SKM-1 (cell line): ENCODE results near the gene ENO2.
"Not testable (repeated sequence)": the region's sequence is repeated elsewhere in the genome, so short reads cannot be mapped to it uniquely, and the experiment has no call there.

ENCODE experiments used
- DNase-seq: peaks from one replicate; lab custom pipeline; 2025; ENCODE audit not compliant: unreplicated experiment; lab: John Stamatoyannopoulos, UW

The ENO2 gene

DNA sequence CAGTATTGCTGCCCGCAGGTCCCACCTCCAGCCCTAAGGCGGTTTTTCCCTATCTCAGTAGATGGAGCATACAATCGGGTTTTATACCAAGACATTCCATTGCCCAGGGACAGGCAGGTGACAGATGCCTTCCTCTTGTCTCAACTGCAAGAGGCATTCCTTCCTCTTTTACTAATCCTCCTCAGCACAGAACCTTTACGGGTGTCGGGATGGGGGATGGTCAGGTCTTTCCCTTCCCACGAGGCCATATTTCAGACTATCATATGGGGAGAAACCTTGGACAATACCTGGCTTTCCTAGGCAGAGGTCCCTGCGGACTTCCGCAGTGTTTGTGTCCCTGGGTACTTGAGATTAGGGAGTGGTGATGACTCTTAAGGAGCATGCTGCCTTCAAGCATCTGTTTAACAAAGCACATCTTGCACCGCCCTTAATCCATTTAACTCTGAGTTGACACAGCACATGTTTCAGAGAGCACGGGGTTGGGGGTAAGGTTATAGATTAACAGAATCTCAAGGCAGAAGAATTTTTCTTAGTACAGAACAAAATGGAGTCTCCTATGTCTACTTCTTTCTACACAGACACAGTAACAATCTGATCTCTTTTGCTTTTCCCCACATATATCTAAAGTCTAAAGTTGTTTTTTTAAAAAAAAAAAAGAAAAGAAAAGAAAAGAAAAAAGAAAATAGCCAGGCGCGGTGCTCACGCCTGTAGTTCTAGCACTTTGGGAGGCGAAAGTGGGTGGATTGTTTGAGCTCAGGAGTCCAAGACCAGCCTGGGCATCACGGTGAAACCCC lies 28.0 kb upstream of the ENO2 start:
- not testable (repeated sequence) for DNase-seq

DNA sequence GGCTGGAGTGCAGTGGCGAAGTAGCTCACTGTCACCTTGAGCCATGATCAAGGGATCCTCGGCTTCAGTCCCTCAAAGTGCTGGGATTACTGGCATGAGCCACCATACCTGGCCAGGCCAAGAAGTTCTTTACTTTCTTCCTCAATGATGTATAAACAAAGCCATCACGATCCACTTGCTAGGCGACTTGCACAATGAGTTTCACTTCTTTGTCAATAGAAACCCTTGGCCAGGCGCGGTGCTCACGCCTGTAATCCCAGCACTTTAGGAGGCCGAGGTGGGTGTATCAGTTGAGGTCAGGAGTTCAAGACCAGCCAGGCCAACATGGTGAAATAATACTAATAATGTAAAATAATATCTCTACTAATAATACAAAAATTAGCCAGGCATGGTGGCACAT lies 26.9 kb upstream of the ENO2 start:
- no peak for DNase-seq

DNA sequence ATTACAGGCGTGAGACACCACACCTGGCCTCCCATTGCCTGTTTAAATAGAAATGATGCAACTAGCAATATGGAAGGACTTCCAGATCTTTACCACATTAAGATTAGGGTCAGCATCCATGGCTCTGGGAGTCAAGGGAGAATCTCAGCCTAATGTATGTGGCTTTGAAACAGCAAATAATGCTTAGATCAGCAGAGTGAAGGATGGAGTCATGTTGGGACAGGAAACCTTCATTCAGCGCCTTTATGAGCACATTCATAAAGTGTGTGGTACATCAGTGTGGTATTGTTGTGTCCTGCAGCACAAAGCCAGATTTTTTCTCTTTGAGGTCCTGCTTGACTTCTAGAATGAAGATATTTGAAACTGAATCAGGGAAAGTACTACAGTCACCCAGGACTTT lies 26.0 kb upstream of the ENO2 start:
- no peak for DNase-seq

DNA sequence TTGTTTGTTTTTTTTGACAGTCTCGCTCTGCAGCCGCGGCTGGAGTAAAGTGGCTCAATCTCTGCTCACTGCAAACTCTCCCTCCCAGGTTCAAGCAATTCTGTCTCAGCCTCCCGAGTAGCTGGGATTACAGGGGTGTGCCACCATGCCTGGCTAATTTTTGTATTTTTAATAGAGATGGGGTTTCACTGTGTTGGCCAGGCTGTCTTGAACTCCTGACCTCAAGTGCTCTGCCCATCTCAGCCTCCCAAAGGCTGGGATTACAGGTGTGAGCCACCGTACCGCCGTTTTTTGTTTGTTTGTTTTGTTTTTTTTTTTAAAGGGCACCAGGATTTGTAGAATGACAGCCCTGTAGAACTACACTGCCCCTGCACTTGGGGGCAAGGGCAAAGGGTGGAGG lies 25.6 kb upstream of the ENO2 start:
- not testable (repeated sequence) for DNase-seq

DNA sequence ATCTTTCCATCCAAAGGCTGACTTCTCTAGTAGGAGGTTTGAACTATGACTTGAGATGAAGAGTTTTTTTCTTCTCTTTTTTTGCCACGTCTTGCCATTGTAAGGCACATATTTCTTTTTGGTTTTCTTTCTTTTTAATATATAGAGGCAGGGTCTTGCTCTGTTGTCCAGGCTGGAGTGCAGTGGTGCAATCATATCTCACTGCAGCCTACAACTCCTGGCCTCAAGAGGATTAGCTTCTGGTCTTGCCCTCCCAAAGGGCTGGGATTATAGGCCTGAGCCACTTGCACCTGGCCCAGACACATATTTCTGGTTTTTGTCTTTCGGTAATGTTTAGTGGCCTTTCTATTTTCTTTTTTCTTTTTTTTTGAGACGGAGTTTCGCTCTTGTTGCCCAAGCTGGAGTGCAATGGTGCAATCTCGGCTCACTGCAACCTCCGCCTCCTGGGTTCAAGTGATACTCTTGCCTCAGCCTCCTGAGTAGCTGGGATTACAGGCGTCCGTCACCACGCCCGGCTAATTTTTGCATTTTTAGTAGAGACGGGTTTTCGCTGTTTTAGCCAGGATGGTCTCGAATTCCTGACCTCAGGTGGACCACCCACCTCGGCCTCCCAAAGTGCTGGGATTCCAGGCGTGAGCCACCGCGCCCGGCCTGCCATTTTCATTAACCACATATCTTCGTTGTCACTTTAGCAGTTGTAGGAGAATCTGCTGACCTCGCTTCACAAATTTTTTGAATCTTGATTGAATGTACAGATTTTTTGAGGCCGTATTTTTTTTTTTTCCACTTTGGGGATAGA lies 24.4 kb upstream of the ENO2 start:
- not testable (repeated sequence) for DNase-seq

DNA sequence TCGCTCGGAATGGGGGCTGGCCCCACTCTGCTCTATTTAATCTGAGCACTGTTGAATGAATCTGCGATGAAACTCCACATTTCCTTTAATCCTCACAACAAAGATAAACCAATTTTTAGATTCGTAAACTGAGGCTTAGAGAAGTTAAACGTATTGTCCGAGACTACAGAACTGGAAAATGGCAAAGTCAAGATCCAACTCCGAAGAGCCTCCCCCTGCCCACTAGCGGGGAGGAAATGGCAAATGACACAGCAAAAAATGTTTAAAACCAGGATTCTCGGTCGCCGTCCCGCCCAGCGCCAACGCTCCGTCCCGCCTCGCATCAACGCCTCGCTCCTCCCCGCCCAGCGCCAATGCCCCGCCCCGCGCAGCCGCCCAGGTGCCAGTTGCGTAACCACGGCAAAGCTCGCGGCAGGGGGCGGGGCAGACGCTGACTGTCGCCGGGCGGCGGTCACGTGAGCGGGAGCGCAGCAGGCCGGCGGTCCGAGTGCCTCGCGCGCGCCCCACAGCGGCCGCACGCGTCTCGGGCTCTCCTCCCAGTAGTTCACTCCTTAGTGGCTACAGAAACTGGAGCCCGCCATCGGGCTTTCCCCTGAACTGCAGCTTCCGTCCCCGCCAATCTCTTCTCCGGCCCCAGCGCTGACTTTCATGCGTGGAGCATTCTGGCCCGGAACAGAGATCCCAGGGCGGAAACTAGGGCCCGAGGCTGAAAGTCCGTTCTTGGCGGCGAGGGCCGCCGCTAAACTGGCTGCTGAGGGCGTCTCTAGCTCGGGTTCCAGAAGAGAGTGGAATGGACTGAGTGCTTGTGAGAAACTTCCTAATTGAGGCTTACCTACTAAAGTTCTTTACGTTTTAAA lies 23.4 kb upstream of the ENO2 start:
- peak; percentile 57 for DNase-seq

DNA sequence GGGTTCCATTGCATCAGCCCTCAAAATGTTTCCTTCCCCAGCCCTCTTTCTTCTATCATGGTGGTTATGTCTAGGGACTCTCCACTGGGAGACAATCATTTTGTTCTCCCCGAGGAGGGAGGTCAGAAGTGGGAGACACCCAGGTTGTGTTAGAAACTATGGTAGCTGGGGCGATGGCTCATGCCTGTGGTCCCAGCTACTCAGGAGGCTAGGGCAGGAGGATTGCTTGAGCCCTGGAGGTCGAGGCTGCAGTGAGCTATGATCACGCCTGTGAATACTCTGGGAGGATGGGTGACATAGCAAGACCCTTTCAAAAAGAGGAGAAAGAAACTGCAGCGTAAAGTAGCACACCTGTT lies 22.8 kb upstream of the ENO2 start:
- no peak for DNase-seq

DNA sequence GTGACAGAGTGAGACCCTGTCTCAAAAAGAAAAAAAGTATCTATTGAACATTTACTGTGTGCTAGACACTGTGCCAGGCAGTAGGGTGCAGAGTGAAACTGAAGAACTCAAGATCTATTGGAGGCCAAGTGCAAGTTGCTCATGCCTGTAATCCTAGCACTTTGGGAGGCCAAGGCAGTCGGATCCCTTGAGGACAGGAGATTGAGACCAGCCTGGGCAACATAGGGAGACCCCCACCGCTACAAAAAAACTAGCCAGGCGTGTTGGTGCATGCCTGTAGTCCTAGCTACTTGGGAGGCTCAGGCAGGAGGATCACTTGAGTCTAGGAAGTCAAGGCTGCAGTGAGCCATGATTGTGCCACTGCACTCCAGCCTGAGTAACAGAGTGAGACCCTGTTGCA lies 21.7 kb upstream of the ENO2 start:
- DNase-seq = not testable (repeated sequence)

DNA sequence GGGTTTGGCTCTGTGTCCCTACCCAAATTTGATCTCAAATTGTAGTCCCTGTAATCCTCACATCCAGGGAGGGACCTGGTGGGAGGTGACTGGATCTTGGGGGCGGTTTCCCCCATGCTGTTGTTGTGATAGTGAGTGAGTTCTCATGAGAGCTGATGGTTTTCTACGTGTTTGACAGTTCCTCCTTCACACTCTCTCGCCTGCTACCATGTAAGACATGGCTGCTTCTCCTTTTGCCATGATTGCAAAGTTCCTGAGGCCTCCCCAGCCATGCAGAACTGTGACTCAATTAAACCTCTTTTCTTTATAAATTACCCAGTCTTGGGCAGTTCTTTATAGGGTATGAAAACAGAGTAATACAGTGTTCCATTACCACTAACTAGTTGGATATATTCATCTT lies 20.1 kb upstream of the ENO2 start:
- no peak for DNase-seq

DNA sequence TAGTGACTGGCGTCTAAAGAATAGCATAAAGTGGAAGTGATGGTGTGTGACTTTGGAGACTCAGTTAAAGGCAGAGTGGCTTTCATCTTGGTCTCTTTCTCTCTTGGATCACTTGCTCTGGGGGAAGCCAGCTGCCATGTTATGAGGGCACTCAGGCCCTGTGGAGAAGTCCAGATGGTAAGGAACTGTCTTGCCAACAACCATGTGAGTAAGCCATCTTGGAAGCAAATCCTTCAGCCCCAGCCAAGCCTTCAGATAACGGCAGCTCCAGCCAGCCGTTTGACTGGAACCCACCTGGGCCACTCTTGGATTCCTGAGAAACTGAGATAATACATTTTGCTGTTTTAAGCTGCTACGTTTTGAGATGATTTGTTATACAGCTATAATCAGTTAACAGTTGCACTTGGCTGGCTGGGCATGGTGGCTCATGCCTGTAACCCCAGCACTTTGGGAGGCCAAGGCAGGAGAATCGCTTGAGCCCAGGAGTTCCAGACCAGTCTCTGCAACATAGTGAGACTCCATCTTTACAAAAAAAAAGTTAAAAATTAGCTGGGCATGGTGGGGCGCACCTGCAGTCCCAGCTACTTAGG lies 17.4 kb upstream of the ENO2 start:
- DNase-seq = no peak

DNA sequence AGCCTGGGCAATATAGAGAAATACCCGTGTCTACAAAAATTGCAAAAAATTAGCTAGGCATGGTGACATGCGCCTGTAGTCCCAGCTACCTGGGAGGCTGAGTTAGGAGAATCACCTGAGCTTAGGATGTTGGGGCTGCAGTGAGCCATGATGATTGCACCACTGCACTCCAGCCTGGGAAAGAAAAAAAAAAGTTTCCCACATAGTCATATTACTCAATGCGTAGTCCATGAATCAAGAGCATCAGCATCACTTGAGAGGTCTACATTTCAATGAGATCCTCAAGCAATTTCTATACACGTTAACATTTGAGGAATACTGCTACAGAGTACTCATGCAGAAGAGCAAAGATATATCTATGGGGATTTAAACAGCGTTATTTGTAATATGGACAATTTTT lies 15.0 kb upstream of the ENO2 start:
- DNase-seq = no peak

DNA sequence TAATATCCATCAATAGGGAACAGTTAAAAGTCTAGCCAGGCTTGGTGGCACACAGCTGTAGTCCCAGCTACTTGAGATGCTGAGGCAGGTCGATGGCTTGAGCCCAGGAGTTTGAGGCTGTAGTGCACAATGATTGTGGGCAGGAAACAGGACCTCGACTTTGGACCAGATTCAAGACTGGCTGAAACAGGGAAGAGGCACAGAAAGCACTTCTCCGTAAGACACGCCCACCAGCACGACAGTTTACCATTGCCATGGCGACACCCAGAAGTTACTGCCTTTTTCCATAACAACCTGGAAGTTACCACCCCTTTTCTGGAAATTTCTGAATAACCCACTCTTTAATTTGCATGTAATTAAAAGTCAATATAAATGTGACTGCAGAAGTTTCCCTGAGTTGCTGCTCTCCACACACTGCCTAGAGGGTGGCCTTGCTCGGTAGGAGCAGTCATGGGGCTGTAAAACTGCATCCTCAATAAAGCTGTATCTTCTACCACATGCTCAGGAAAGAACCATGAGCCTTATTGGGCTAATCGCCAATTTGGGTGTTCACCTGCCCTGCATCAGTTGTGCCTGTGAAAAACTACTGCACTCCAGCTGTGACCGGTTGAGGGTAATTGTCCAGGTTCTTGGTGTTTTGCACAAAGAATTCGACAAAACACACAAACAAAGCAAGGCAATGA lies 14.4 kb upstream of the ENO2 start:
- peak; percentile 8 for DNase-seq

DNA sequence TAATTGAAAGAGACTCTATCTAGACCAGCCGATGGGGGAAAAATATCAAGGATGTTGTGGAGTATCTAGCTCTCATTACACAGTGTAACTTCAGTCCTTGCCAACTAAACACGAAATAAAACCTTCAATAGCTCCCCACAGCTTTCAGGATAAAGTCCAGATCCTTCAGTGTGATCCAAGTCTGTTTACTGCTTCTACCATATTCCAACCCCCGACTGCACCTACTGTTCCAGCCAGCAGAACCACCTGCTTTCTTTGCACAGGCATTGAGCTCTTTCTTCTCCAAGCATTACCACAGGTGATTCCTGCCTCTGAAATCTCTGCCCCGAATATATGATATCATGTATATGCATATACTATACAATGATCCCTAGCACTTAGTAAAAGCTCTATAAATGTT lies 11.9 kb upstream of the ENO2 start:
- DNase-seq = no peak

DNA sequence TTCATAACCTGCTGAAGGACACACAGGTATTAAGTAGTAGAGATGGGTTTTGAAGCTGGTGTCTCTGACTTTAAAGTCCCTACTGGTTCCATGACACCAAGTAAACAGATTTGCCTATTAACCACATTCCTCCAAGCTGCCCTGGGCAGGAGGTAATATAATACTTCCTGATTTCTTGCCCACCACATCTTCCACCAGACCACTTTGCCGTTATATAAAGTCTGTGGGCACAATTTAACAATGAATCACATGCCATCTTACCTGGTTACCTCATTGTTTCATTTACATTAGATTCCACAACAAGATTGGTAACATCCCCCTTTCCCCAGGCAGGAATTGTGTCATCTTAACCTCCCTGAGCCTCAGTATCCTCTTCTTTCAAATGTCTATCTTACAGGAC lies 10.7 kb upstream of the ENO2 start:
- DNase-seq = no peak

DNA sequence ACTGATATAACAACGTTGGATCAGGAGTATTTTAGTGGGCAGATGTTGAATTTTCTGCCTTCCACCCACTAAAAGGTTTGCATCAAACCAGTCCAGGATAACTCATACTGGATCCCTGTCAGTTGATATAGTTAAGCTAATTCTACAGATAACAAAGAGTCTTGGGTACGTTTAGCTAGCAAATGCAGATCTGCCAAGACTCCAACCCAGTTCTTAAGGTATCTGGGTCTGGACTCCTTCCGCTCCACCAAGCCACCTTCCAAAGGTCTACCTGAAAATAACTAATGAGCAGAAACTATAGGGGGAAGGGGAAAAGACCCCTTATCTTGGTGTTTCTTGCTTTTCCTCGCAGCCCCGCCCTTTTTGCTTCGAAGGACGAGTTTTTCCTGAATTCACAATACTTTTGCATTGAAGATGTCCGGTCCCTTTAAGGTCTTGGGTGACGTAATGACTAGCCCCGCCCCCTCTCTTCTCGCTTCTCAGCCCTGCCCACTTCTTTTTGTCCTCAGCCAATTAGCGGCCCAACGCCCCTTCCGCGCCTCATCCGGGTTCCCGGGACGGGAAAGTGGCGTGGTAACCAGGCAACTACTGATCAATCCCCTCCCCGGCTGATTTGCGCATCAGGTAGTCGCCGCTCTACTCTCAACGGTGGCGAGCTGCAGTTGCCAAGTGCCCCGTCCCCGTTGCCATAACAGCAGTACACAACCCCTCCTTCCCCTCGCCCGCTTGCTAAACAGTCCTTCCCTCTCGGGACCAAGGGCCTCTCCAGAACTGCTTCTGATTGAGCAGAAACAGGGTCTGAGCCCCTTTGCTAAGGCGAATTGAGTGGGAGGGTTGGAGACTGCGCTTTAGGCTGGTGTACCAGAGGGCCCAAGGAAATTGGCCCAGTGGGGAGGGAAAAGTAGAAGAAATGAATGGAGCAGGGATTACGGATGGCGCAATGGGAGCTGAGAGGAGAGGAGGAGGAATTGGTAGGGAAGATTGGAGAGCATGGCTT lies 9.8 kb upstream of the ENO2 start, which contains the start of gene LRRC23:
Gene LRRC23 (plus strand): TSS at position 543 of the 997 bp plus-strand sequence. CDS start 812 bp downstream, outside the sequence.
- peak; percentile 62 for DNase-seq

DNA sequence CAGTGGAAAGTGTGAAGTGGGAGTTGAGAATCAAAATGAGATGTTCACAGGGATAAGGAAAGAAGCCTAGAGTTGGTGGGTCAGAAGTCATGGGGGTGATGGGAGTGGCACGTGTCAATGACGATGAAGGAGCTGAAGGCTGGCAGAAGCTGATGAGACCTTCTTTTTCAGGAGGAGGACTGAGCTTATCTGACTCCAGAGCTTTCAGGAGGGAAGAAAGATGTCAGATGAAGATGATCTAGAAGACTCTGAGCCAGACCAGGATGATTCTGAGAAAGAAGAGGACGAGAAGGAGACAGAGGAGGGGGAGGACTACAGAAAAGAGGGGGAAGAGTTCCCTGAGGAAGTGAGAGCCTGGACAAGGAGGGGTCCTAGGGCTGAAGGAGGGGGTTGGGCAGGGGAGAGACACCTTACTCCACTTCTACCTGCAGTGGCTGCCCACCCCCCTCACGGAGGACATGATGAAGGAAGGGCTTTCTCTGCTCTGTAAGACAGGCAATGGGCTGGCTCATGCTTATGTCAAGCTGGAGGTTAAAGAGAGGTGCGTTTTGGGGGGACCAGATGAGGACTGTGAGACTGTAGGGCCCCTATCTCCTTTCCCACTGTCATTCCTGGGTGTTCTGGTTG lies 8.9 kb upstream of the ENO2 start:
- no peak for DNase-seq

DNA sequence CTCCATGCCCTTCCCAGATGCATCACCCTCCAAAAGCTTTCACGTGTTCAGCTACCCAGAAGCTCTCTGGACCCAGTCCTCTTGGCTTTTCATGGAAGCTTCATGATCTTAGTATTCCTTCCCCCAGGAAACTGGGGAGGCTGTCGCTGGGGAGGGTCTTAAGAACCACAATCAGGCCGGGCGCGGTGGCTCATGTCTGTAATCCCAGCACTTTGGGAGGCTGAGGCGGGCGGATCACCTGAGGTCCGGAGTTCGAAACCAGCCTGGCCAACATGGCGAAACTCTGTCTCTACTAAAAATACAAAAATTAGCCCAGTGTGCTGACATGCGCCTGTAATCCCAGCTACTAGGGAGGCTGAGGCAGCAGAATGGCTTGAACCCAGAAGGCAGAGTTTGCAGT lies 6.2 kb upstream of the ENO2 start:
- not testable (repeated sequence) for DNase-seq

DNA sequence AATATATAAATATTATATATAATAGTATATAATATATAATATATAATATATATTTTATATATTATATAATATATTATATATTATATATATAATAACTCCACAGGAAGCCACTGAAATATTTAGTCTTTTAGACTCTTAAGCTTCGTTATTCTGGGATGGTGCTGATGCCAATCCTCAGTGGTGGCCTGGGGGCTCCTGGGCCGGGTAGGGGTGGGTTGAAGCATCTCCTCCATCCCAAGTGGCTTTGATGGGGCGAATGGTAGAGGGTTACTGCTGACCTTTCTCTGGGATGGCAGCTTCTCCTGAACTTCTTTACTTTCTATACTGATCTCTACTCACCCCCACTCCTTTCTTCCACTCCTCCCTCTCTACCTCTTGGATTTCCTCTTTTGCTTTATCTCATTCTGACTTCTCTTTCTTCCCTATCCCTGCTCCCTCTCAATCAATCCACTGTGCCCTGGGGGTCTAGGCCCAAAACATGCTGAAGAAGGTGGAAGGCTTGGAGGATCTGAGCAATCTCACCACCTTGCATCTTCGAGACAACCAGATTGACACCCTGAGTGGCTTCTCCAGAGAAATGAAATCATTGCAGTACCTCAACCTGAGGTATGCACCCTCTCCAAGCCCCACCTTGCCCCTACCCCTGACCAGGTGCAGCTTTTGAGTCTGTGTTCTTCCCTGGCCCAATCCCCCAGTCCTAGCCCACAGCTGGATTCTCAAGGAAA lies 4.8 kb upstream of the ENO2 start:
- DNase-seq = no peak
